Parathyroid adenoma (tissue), 2 donors: ENCODE measurements around the gene KRT79.

ENCODE experiments used
- H2AFZ ChIP-seq: fragments of 300-600 bp; sonication (generic); one replicate; pipeline ENCODE4 v1.7.0; 2017; ENCODE audit warnings: antibody characterized with exemption, mild to moderate bottlenecking
- H3K27ac ChIP-seq: fragments of 300-600 bp; sonication (generic); one replicate; pipeline ENCODE4 v1.7.0; 2017
- H3K27me3 ChIP-seq: fragments of 300-600 bp; sonication (generic); one replicate; pipeline ENCODE4 v1.7.0; 2017; ENCODE audit warnings: low read length; ENCODE audit not compliant: control insufficient read depth, insufficient read depth
- H3K36me3 ChIP-seq: fragments of 300-600 bp; sonication (generic); one replicate; pipeline ENCODE4 v1.7.0; 2017; ENCODE audit warnings: low read length; ENCODE audit not compliant: control insufficient read depth, insufficient read depth
- H3K4me1 ChIP-seq: fragments of 300-600 bp; sonication (generic); one replicate; pipeline ENCODE4 v1.7.0; 2017; ENCODE audit warnings: control low read depth
- H3K4me2 ChIP-seq: fragments of 300-600 bp; sonication (generic); one replicate; pipeline ENCODE4 v1.7.0; 2017; ENCODE audit warnings: low read length
- H3K4me3 ChIP-seq: fragments of 300-600 bp; sonication (generic); one replicate; pipeline ENCODE4 v1.7.0; 2017; ENCODE audit warnings: low read depth, low read length
- H3K79me2 ChIP-seq: fragments of 300-600 bp; sonication (generic); one replicate; pipeline ENCODE4 v1.7.0; 2017; ENCODE audit warnings: control low read depth
- H3K9ac ChIP-seq: fragments of 300-600 bp; sonication (generic); one replicate; pipeline ENCODE4 v1.7.0; 2017; ENCODE audit warnings: mild to moderate bottlenecking
- H3K9me3 ChIP-seq: fragments of 300-600 bp; sonication (generic); one replicate; pipeline ENCODE4 v1.7.0; 2017; ENCODE audit warnings: low read length; ENCODE audit not compliant: control insufficient read depth
- TF ChIP-seq, protein P1 (sequence below): fragments of 300-600 bp; sonication (generic); IDR thresholded peaks from one replicate; pipeline ENCODE4 v1.7.0; 2017; ENCODE audit warnings: antibody characterized with exemption, mild to moderate bottlenecking
- donor health status: primary hyperparathyroidism.

The KRT79 gene

GRCh38 chr12:52805739-52806138, 28.4 kb downstream of the KRT79 start:
- no peaks in the 10 kb centered on the region for H3K79me2 ChIP-seq
- H3K9ac ChIP-seq, result no peak overlapping the region
- H3K36me3 ChIP-seq, result no peaks in the 10 kb centered on the region
- H3K27ac ChIP-seq, result no peak overlapping the region
- no peak overlapping the region for H3K4me3 ChIP-seq
- H3K27me3 ChIP-seq, result no peaks in the 10 kb centered on the region
- H3K9me3 ChIP-seq, result no peaks in the 10 kb centered on the region
- H2AFZ ChIP-seq, result no peak overlapping the region
- TF ChIP-seq, protein P1, sequence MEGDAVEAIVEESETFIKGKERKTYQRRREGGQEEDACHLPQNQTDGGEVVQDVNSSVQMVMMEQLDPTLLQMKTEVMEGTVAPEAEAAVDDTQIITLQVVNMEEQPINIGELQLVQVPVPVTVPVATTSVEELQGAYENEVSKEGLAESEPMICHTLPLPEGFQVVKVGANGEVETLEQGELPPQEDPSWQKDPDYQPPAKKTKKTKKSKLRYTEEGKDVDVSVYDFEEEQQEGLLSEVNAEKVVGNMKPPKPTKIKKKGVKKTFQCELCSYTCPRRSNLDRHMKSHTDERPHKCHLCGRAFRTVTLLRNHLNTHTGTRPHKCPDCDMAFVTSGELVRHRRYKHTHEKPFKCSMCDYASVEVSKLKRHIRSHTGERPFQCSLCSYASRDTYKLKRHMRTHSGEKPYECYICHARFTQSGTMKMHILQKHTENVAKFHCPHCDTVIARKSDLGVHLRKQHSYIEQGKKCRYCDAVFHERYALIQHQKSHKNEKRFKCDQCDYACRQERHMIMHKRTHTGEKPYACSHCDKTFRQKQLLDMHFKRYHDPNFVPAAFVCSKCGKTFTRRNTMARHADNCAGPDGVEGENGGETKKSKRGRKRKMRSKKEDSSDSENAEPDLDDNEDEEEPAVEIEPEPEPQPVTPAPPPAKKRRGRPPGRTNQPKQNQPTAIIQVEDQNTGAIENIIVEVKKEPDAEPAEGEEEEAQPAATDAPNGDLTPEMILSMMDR, result no peak
- no peak overlapping the region for H3K4me2 ChIP-seq
- H3K4me1 ChIP-seq, result no peaks in the 10 kb centered on the region

DNA sequence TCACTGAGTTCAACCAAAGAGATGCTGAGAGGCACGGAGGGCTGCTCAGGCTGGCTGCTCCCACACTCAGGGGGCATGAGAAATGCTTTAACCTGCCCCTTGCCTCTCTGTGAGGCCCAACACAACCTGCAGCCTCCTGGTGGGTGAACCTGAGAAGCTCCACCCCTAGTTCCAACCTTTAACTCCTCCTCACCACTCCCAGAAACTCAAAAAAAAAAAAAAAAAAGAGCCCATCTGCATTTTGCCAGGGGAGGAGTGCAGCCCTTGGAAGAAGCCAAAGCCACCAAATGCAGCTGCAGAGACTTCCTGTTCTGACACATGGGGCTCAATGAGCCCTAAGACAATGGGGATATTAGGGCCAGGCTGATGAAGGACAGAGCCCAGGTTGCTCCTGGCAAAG, 29.1 kb downstream of the KRT79 start:
- Histone ChIP-seq H3K27ac (no peak overlapping the region), H3K9me3 (no peaks in the 10 kb centered on the region), H3K27me3 (no peaks in the 10 kb centered on the region), H3K79me2 (no peaks in the 10 kb centered on the region), H3K4me3 (no peak overlapping the region), H2AFZ (no peak overlapping the region), H3K9ac (no peak overlapping the region), H3K4me2 (no peak overlapping the region), H3K4me1 (no peaks in the 10 kb centered on the region), H3K36me3 (no peaks in the 10 kb centered on the region)
- TF ChIP-seq, protein P1, result no peak

GRCh38 chr12:52802442-52802841, 31.7 kb downstream of the KRT79 start:
- H3K27me3 ChIP-seq, result no peaks in the 10 kb centered on the region
- H3K9me3 ChIP-seq, result no peaks in the 10 kb centered on the region
- H3K36me3 ChIP-seq, result no peaks in the 10 kb centered on the region
- TF ChIP-seq, protein P1, result no peak
- H3K9ac ChIP-seq, result no peak overlapping the region
- no peaks in the 10 kb centered on the region for H3K4me1 ChIP-seq
- H3K79me2 ChIP-seq, result no peaks in the 10 kb centered on the region
- H3K4me2 ChIP-seq, result no peak overlapping the region
- H3K27ac ChIP-seq, result no peak overlapping the region
- H2AFZ ChIP-seq, result no peak overlapping the region
- no peak overlapping the region for H3K4me3 ChIP-seq

DNA sequence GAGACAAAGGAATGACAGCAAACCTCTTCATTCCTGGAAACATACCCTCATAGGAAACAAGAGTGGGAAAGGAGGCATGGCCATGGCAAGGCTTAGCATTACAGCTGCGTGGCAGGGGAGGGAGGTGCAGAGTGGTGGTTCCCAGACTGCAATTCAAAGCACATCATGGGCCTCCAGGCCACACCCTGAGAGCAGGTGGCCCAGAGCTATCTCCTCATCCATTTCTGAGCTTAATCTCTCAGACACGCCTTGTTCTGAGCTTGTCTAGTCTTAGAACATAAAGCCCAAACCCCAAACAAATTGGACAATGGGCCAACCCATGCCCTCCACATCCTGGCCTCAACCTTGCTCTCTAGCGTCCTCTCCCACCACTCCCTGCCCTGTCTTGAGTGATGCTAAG, 32.3 kb downstream of the KRT79 start:
- TF ChIP-seq, protein P1, result no peak
- Histone ChIP-seq H3K36me3 (no peaks in the 10 kb centered on the region), H3K4me1 (no peaks in the 10 kb centered on the region)

GRCh38 chr12:52800259-52800917, 33.7 kb downstream of the KRT79 start:
- H3K36me3 ChIP-seq, result no peaks in the 10 kb centered on the region
- no peaks in the 10 kb centered on the region for H3K79me2 ChIP-seq
- H3K4me1 ChIP-seq, result no peaks in the 10 kb centered on the region
- H3K4me2 ChIP-seq, result no peak overlapping the region
- TF ChIP-seq, protein P1, result no peak
- no peak overlapping the region for H3K27ac ChIP-seq
- H3K27me3 ChIP-seq, result no peaks in the 10 kb centered on the region
- H3K4me3 ChIP-seq, result no peak overlapping the region
- no peaks in the 10 kb centered on the region for H3K9me3 ChIP-seq
- H3K9ac ChIP-seq, result no peak overlapping the region
- H2AFZ ChIP-seq, result no peak overlapping the region

More for the DNA sequence above, 32.3 kb downstream of the KRT79 start:
- H3K27me3 ChIP-seq, result no peaks in the 10 kb centered on the region
- no peak overlapping the region for H3K9ac ChIP-seq
- no peaks in the 10 kb centered on the region for H3K79me2 ChIP-seq
- no peak overlapping the region for H3K4me2 ChIP-seq
- no peak overlapping the region for H3K27ac ChIP-seq
- no peaks in the 10 kb centered on the region for H3K9me3 ChIP-seq
- H3K4me3 ChIP-seq, result no peak overlapping the region
- no peak overlapping the region for H2AFZ ChIP-seq
